K562 (cell line): ENCODE results near the gene FAM83D. TPM values are rescaled to one million over a fixed set of nuclear protein-coding genes. Genes with fewer than 3 reads are reported as not detected.

ENCODE experiments used
- CBFA2T2 ChIP-seq: fragments of 450-650 bp; conservative IDR thresholded peaks from 2 replicates; pipeline ENCODE4 v1.6.1; 2017; ENCODE audit warnings: mild to moderate bottlenecking
- FOXP1 ChIP-seq: sonication (generic); formaldehyde crosslinking; IDR thresholded peaks from 2 replicates; pipeline ENCODE4 v1.8.0; 2022; ENCODE audit warnings: mild to moderate bottlenecking, missing genetic modification reagents
- GATA2 ChIP-seq: sonication (generic); formaldehyde crosslinking; IDR thresholded peaks from 2 replicates; pipeline ENCODE4 v1.4.0; 2020; ENCODE audit warnings: mild to moderate bottlenecking, missing genetic modification reagents
- HDAC1 ChIP-seq, 2 experiments: fragments of 450-650 bp; IDR thresholded peaks; 2 replicates each; pipeline ENCODE4 v1.6.1; 2016 to 2017; ENCODE audit warnings: inconsistent platforms in 1 of 2, mild to moderate bottlenecking in 1 of 2, moderate library complexity in 1 of 2
- HDAC2 ChIP-seq: fragments of 450-650 bp; IDR thresholded peaks from 2 replicates; pipeline ENCODE4 v1.6.1; 2016; ENCODE audit warnings: mild to moderate bottlenecking
- HEY1 ChIP-seq: fragments of 250-450 bp; sonication (Bioruptor Pico); IDR thresholded peaks from 2 replicates; pipeline ENCODE4 v1.5.0; 2020; ENCODE audit warnings: mild to moderate bottlenecking, moderate library complexity, borderline replicate concordance
- NUFIP1 ChIP-seq: fragments of 450-650 bp; IDR thresholded peaks from 2 replicates; pipeline ENCODE4 v1.6.1; 2018; ENCODE audit not compliant: partially characterized antibody
- PHF8 ChIP-seq: fragments of 200-600 bp; sonication (generic); IDR thresholded peaks from 2 replicates; pipeline ENCODE4 v1.6.1; 2012; ENCODE audit warnings: mixed run types, mild to moderate bottlenecking, inconsistent platforms, low read length, moderate library complexity, borderline replicate concordance
- POLR2G ChIP-seq: fragments of 200-400 bp; formaldehyde crosslinking; IDR thresholded peaks from 2 replicates; pipeline ENCODE4 v1.6.1; 2017; ENCODE audit warnings: low read depth, mild to moderate bottlenecking, antibody characterized with exemption, low read length, moderate library complexity
- RBM17 ChIP-seq: fragments of 200-400 bp; formaldehyde crosslinking; IDR thresholded peaks from 2 replicates; pipeline ENCODE4 v1.6.1; 2017; ENCODE audit warnings: low read depth, mild to moderate bottlenecking, low read length, borderline replicate concordance
- RFX5 ChIP-seq: IDR thresholded peaks from 2 replicates; pipeline ENCODE4 v1.6.1; 2011; ENCODE audit warnings: low read depth, mild to moderate bottlenecking, improper control_type of control experiment, low read length
- SLC30A9 ChIP-seq: fragments of 250-450 bp; sonication (Bioruptor Pico); IDR thresholded peaks from 2 replicates; pipeline ENCODE4 v1.8.0; 2022; ENCODE audit warnings: mild to moderate bottlenecking, moderate library complexity
- SMAD4 ChIP-seq: fragments of 250-450 bp; sonication (Bioruptor Pico); conservative IDR thresholded peaks from 2 replicates; pipeline ENCODE4 v1.8.0; 2021; ENCODE audit warnings: inconsistent platforms, mild to moderate bottlenecking, moderate library complexity
- TAF15 ChIP-seq: fragments of 200-400 bp; formaldehyde crosslinking; IDR thresholded peaks from 2 replicates; pipeline ENCODE4 v1.6.1; 2017; ENCODE audit warnings: mild to moderate bottlenecking, low read depth, low read length, moderate library complexity
- XRCC5 ChIP-seq: fragments of 200-400 bp; formaldehyde crosslinking; IDR thresholded peaks from 2 replicates; pipeline ENCODE4 v1.6.1; 2017; ENCODE audit warnings: low read depth, mild to moderate bottlenecking, low read length
- ZNF224 ChIP-seq: sonication (generic); formaldehyde crosslinking; IDR thresholded peaks from 2 replicates; pipeline ENCODE4 v1.8.0; 2022; ENCODE audit warnings: mild to moderate bottlenecking, missing genetic modification reagents
- ZNF274 ChIP-seq: IDR thresholded peaks from 2 replicates; pipeline ENCODE4 v1.6.1; 2011; ENCODE audit warnings: low read depth, mild to moderate bottlenecking, low read length, moderate library complexity, borderline replicate concordance
- ZNF431 ChIP-seq: sonication (generic); formaldehyde crosslinking; IDR thresholded peaks from 2 replicates; pipeline ENCODE4 v1.8.0; 2022; ENCODE audit warnings: mild to moderate bottlenecking, missing genetic modification reagents
- ZNF699 ChIP-seq: fragments of 250-450 bp; sonication (Bioruptor Pico); IDR thresholded peaks from 2 replicates; pipeline ENCODE4 v1.8.0; 2021; ENCODE audit warnings: mild to moderate bottlenecking, moderate library complexity; ENCODE audit not compliant: insufficient replicate concordance
- ZNF75A ChIP-seq: fragments of 450-650 bp; formaldehyde crosslinking; IDR thresholded peaks from 2 replicates; pipeline ENCODE4 v1.4.0; 2020; ENCODE audit warnings: mild to moderate bottlenecking
- polyA plus RNA-seq, 8 experiments: library from polyadenylated mRNA; depleted of rRNA in 4 of 8; stranded (reverse) in 5 of 8; unstranded in 3 of 8; fragments of >200 nt; fragmentation: Nextera tagmentation in 2 of 8; fragmentation: Illumina TruSeq in 1 of 8; extraction: Ambion mirVana in 2 of 8; extraction: Trizol in 1 of 8; gene quantifications; 2 replicates each; pipeline versions ENCODE4 v1.2.1 to v1.2.3, GENCODE V29; 2011 to 2014; ENCODE audit warnings: inconsistent platforms in 1 of 8, missing spikeins in 1 of 8
- total RNA-seq, 7 experiments: library from RNA; depleted of rRNA in 6 of 7; stranded (reverse); fragments of >200 nt in 6 of 7; fragmentation: Illumina TruSeq in 2 of 7; extraction: Trizol in 2 of 7; gene quantifications; 2 replicates each; pipeline versions ENCODE4 v1.2.1 to v1.2.3, GENCODE V29; 2011 to 2021; ENCODE audit warnings: low replicate concordance in 1 of 7
- TF ChIP-seq, protein P1 (sequence below): IDR thresholded peaks from 3 replicates; pipeline ENCODE4 v1.6.1; 2011; ENCODE audit warnings: borderline replicate concordance, mild to moderate bottlenecking, moderate library complexity; ENCODE audit not compliant: insufficient read length; ENCODE audit errors: extremely low read depth
- TF ChIP-seq, protein P2 (sequence below): fragments of 450-650 bp; IDR thresholded peaks from 2 replicates; pipeline ENCODE4 v1.6.1; 2016
- TF ChIP-seq, protein P3 (sequence below): sonication (generic); formaldehyde crosslinking; IDR thresholded peaks from 2 replicates; pipeline ENCODE4 v1.8.0; 2022; ENCODE audit warnings: mild to moderate bottlenecking, missing genetic modification reagents

FAM83D gene
- total and polyA plus RNA-seq, 9 of the 15 experiments (the other 6 are each of a cell fraction or from before 2014, with no cell fraction given), result 8.2 to 66.1 (median 43.5) TPM

DNA sequence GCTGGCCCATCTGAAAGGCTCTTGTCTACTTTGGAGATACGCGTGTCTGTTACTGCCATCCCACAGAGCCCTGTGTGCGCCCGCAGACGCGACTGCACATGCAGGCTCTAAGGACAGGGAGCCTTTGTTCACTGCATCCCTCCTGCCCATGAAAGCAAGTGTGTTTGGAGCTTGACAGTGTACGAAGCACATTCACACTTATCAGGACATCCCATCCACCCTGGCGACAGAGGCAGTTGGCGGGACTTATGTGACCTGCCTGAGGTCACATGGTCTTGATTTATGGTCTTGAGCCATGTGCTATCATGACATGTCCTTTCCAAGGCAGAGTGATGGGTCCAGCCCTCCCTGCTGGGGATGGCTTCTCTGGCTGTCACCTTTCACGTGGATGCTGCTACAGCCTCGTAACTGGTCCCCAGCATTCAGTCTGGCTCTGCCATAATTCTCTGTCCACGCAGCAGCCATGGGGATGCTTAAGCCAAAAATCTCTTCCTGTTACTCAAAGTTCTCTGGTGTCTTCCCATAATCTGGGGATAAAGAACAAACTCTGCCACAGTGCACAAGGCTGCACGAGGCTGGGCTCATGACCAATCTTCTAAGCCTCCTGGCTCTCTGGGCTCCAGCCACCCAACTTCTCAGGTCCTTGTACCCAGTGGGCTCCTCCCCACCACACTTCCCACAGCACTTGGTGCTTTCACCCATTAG, 36.3 kb upstream of the FAM83D start (continued):
- TF ChIP-seq, protein P1, sequence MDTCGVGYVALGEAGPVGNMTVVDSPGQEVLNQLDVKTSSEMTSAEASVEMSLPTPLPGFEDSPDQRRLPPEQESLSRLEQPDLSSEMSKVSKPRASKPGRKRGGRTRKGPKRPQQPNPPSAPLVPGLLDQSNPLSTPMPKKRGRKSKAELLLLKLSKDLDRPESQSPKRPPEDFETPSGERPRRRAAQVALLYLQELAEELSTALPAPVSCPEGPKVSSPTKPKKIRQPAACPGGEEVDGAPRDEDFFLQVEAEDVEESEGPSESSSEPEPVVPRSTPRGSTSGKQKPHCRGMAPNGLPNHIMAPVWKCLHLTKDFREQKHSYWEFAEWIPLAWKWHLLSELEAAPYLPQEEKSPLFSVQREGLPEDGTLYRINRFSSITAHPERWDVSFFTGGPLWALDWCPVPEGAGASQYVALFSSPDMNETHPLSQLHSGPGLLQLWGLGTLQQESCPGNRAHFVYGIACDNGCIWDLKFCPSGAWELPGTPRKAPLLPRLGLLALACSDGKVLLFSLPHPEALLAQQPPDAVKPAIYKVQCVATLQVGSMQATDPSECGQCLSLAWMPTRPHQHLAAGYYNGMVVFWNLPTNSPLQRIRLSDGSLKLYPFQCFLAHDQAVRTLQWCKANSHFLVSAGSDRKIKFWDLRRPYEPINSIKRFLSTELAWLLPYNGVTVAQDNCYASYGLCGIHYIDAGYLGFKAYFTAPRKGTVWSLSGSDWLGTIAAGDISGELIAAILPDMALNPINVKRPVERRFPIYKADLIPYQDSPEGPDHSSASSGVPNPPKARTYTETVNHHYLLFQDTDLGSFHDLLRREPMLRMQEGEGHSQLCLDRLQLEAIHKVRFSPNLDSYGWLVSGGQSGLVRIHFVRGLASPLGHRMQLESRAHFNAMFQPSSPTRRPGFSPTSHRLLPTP, result no peak
- TF ChIP-seq ZNF75A (CRISPR knock-in tag) (no peak), RBM17 (no peak), ZNF274 (no peak), TAF15 (no peak), ZNF431 (no peak), SMAD4 (peak; percentile 59), PHF8 (no peak), GATA2 (CRISPR knock-in tag) (no peak), ZNF224 (no peak), HDAC1 (IDR thresholded peaks at IDR 0.05) (peak in 1 of 2 experiments; percentile 51; a peak in 2 of 4 replicates), NUFIP1 (no peak), POLR2G (no peak), XRCC5 (no peak), RFX5 (no peak), FOXP1 (no peak), SLC30A9 (CRISPR knock-in tag) (no peak), CBFA2T2 (peak; percentile 46; the same call in 1 of the 2 replicates), HDAC2 (peak; percentile 47; the same call in 1 of the 2 replicates), HEY1 (CRISPR knock-in tag) (no peak), ZNF699 (no peak)
- TF ChIP-seq, protein P2, sequence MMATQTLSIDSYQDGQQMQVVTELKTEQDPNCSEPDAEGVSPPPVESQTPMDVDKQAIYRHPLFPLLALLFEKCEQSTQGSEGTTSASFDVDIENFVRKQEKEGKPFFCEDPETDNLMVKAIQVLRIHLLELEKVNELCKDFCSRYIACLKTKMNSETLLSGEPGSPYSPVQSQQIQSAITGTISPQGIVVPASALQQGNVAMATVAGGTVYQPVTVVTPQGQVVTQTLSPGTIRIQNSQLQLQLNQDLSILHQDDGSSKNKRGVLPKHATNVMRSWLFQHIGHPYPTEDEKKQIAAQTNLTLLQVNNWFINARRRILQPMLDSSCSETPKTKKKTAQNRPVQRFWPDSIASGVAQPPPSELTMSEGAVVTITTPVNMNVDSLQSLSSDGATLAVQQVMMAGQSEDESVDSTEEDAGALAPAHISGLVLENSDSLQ, result peak; percentile 97
- TF ChIP-seq, protein P3, sequence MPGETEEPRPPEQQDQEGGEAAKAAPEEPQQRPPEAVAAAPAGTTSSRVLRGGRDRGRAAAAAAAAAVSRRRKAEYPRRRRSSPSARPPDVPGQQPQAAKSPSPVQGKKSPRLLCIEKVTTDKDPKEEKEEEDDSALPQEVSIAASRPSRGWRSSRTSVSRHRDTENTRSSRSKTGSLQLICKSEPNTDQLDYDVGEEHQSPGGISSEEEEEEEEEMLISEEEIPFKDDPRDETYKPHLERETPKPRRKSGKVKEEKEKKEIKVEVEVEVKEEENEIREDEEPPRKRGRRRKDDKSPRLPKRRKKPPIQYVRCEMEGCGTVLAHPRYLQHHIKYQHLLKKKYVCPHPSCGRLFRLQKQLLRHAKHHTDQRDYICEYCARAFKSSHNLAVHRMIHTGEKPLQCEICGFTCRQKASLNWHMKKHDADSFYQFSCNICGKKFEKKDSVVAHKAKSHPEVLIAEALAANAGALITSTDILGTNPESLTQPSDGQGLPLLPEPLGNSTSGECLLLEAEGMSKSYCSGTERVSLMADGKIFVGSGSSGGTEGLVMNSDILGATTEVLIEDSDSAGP (CRISPR knock-in tag), result no peak
